ENCODE data around the gene ALDH4A1.

ALDH4A1 gene

DNA sequence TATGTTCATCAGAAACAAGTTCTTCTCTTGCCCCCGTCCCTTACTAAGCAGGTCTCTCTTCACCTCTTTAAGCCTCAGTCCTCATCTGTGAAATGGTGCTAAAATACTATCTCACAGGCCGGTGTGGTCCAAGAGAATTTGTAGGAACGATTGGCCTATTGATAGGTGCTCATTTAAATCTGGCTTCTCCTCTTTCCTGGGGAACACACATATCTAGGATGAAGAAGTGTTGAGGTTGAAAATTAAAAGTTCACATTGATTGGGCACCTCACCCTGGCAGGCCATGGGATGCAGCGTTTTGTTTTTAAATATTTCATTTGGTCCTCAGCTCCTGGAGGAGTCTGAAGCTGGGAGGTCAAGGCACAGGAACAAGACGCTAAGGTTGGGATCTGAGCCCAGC is 34.0 kb downstream of the ALDH4A1 start:
- Histone ChIP-seq H3K9me3 (no peaks in the 10 kb centered on the region), H3K36me3 (peaks cover 20% of the 10 kb centered on the region), H3K4me1 (ENCODE audit: control insufficient read depth in 1 of 2, insufficient read depth in 1 of 2, low read depth in 1 of 2, low read length in 1 of 2) (no peaks in the 10 kb centered on the region), H3K4me3 (ENCODE audit: low read depth in 1 of 2, low read length in 1 of 2) (no peak overlapping the region), H3K27ac (no peak overlapping the region), H3K27me3 (peaks cover 16% of the 10 kb centered on the region)
- TF ChIP-seq CTCF (IDR thresholded peaks at IDR 0.05), result no peak

- no peaks in the 10 kb centered on the region for H3K9me3 ChIP-seq
- H3K4me1 ChIP-seq (ENCODE audit: control insufficient read depth in 1 of 2, insufficient read depth in 1 of 2, low read depth in 1 of 2, low read length in 1 of 2), result no peaks in the 10 kb centered on the region
- peaks cover 24% of the 10 kb centered on the region for H3K27me3 ChIP-seq
- peaks cover 5% of the 10 kb centered on the region for H3K36me3 ChIP-seq
- TF ChIP-seq CTCF (IDR thresholded peaks at IDR 0.05), result no peak
- H3K4me3 ChIP-seq (ENCODE audit: low read depth in 1 of 2, low read length in 1 of 2), result no peak overlapping the region
- no peak overlapping the region for H3K27ac ChIP-seq
Measured at GRCh38 chr1:18866846-18867245, 35.5 kb downstream of the ALDH4A1 start.

DNA sequence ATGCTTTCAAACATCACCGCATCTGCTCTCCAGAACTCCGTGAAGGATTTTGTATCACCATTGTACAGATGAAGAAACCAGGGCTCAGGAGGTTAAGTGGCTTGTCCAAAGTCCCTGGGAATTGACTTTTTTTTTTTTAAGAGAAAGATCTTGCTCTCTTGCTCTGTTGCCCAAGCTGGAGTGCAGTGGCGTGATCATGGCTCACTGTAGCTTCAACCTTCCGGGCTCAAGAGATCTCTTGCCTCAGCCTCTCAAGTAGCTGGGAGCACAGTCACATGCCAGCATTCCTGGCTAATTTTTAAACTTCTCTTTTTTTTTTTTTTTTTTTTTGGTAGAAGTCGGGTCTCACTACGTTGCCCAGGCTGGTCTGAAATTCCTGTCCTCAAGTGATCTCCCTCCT is 36.0 kb downstream of the ALDH4A1 start:
- no peak overlapping the region for H3K27ac ChIP-seq
- H3K4me3 ChIP-seq (ENCODE audit: low read depth in 1 of 2, low read length in 1 of 2), result no peak overlapping the region
- no peaks in the 10 kb centered on the region for H3K36me3 ChIP-seq
- peaks cover 27% of the 10 kb centered on the region for H3K27me3 ChIP-seq
- H3K9me3 ChIP-seq, result no peaks in the 10 kb centered on the region
- H3K4me1 ChIP-seq (ENCODE audit: control insufficient read depth in 1 of 2, insufficient read depth in 1 of 2, low read depth in 1 of 2, low read length in 1 of 2), result no peaks in the 10 kb centered on the region
- no peak for TF ChIP-seq CTCF (IDR thresholded peaks at IDR 0.05)

DNA sequence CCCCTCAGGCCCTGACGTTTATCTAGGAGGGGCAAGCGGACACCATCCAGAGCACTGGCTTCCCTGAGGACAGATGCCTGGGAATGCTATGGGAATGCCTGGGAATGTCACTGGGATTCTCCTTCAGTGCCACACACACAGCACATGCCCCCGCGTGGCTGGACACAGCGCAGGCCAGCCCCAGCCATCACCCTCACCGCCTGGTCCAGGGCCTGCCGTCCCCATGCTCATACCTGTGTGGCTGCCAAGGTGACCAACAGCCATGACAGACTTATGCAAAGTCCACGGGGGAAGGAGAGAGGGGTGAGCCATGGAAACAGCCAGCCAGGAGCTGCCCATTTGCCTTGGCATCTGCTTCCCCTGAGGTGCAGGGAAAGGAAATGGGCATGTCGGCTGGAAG is 37.2 kb downstream of the ALDH4A1 start:
- no peaks in the 10 kb centered on the region for H3K9me3 ChIP-seq
- H3K4me3 ChIP-seq (ENCODE audit: low read depth in 1 of 2, low read length in 1 of 2), result no peak overlapping the region
- H3K27me3 ChIP-seq, result peaks cover 27% of the 10 kb centered on the region
- H3K27ac ChIP-seq, result no peak overlapping the region
- no peaks in the 10 kb centered on the region for H3K36me3 ChIP-seq
- TF ChIP-seq CTCF (IDR thresholded peaks at IDR 0.05), result no peak
- H3K4me1 ChIP-seq (ENCODE audit: control insufficient read depth in 1 of 2, insufficient read depth in 1 of 2, low read depth in 1 of 2, low read length in 1 of 2), result no peaks in the 10 kb centered on the region

DNA sequence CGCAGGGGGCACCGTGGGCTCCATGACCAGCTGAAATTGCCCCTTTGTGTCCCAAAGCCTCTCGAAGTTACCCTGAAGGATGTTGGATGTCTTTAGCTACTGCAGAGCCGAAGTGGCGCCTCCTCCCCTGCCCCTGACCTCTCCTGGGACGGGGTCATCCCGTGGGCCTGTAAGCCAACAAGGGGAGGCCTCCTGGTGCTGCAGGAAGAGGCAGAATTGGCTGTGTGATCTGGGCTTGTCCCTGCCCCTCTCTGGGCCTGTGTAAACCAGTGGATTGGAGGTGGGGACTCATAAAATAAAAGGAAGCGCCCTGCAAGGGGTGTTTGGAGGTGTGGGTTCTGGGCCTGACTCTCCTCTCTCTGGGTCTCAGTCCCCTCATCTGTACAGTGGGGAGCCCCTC is 40.8 kb downstream of the ALDH4A1 start:
- Histone ChIP-seq H3K9me3 (no peaks in the 10 kb centered on the region), H3K27me3 (peaks cover 27% of the 10 kb centered on the region), H3K27ac (no peak overlapping the region), H3K36me3 (no peaks in the 10 kb centered on the region), H3K4me3 (ENCODE audit: low read depth in 1 of 2, low read length in 1 of 2) (no peak overlapping the region), H3K4me1 (ENCODE audit: control insufficient read depth in 1 of 2, insufficient read depth in 1 of 2, low read depth in 1 of 2, low read length in 1 of 2) (no peaks in the 10 kb centered on the region)
- no peak for TF ChIP-seq CTCF (IDR thresholded peaks at IDR 0.05)

GRCh38 chr1:18861082-18861481 is 41.3 kb downstream of the ALDH4A1 start:
- TF ChIP-seq CTCF (IDR thresholded peaks at IDR 0.05), result no peak
- Histone ChIP-seq H3K4me1 (ENCODE audit: control insufficient read depth in 1 of 2, insufficient read depth in 1 of 2, low read depth in 1 of 2, low read length in 1 of 2) (no peaks in the 10 kb centered on the region), H3K9me3 (no peaks in the 10 kb centered on the region), H3K36me3 (no peaks in the 10 kb centered on the region), H3K27ac (no peak overlapping the region), H3K4me3 (ENCODE audit: low read depth in 1 of 2, low read length in 1 of 2) (no peak overlapping the region), H3K27me3 (peaks cover 27% of the 10 kb centered on the region)
